GM13977 (cell line): ENCODE results near the gene ERC1.
A peak's percentile ranks its signal among the peaks of the same experiment; 100 is the strongest.

Experiments
- DNase-seq: peaks from one replicate; pipeline ENCODE4 v3.0.0; 2012; ENCODE audit warnings: low spot score
- in situ Hi-C: fragments of 300-500 bp; cut with MboI; formaldehyde crosslinking; loops from one replicate; pipeline ENCODE4 v1.12.0; 2022; ENCODE audit warnings: low sequenced_read_pairs, low pct_unique_long_range_greater_than_20kb, mixed read lengths, inconsistent platforms; ENCODE audit not compliant: unreplicated experiment
- TF ChIP-seq, protein P1 (sequence below): IDR thresholded peaks from 2 replicates; pipeline ENCODE4 v1.5.1; 2012; ENCODE audit warnings: mild to moderate bottlenecking, control low read depth; ENCODE audit not compliant: insufficient read depth; ENCODE audit errors: extremely low read depth, missing control alignments

Gene ERC1

GRCh38 chr12:1529228-1529861, 538.3 kb downstream of the ERC1 start:
- no peak for DNase-seq
- TF ChIP-seq, protein P1, sequence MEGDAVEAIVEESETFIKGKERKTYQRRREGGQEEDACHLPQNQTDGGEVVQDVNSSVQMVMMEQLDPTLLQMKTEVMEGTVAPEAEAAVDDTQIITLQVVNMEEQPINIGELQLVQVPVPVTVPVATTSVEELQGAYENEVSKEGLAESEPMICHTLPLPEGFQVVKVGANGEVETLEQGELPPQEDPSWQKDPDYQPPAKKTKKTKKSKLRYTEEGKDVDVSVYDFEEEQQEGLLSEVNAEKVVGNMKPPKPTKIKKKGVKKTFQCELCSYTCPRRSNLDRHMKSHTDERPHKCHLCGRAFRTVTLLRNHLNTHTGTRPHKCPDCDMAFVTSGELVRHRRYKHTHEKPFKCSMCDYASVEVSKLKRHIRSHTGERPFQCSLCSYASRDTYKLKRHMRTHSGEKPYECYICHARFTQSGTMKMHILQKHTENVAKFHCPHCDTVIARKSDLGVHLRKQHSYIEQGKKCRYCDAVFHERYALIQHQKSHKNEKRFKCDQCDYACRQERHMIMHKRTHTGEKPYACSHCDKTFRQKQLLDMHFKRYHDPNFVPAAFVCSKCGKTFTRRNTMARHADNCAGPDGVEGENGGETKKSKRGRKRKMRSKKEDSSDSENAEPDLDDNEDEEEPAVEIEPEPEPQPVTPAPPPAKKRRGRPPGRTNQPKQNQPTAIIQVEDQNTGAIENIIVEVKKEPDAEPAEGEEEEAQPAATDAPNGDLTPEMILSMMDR, result no peak
- in situ Hi-C loops, result no loop called here

DNA sequence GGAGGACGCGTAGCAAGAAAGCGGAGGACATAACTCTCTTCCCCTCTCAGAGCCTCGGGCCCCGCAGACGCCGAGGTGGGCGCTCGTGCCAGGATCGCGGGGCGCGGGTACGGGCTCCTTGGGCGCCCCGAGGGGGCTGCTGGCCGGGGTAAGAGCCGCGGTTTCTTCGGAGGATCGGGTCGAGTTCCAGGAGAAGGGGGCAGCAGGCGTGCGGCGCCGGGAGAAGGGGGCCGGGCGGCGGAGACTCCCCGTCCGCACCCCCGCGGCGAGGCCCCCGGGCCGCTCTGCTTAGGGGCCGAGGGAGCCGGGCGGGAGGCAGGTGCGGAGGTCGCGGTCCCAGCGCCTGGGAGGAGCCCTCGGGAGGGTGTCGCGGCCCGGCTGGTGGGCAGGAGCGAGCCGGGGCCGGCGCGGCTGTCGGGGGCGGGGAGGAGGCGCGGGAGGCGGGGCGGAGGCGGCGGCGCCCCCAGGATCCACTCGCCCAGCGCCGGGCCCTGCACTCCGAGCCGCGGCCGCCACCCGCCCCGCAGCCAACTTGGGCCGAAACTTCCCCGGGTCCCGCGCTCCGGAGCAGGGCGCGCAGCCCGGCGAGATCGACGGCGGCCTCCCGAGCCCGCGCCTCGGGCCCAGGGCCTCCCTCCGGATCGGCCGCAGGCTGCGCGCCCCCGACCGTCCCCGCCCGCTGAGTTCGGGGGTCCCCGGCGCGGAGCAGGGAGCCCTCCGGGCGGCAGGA, 539.0 kb downstream of the ERC1 start:
- in situ Hi-C loops, result no loop called here
- TF ChIP-seq, protein P1, result no peak
- peak; percentile 77 for DNase-seq

- in situ Hi-C loops, result no loop called here
- DNase-seq, result peak; percentile 62
- TF ChIP-seq, protein P1, result no peak
Observed at GRCh38 chr12:1530592-1531152, 539.6 kb downstream of the ERC1 start.

DNA sequence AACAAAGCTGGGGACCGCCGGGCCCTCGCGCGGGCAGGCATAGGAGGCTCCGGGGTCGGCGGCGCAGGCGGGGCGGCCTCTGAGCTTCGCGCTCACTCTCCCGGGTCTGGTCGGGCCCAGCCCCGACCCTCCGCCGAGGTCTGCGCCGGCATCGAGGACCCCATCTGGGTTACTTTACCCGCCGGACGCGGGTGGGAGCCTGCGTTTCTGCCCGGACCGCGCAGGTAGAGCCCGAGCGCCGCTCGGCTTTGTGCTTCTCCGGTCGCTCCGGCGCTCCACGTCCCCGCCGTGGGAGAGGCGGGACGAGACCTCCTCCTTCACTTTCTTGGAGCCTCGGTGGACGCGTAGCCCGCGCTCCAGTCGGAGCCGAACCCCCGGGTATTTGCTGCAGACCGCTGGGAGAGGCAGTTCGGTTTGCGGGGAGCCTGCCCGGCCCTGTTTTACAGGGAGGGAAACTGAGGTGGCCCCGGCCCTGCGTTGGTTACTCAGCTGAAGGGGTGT, 540.2 kb downstream of the ERC1 start:
- in situ Hi-C loops, result no loop called here
- no peak for DNase-seq
- TF ChIP-seq, protein P1, result no peak

GRCh38 chr12:1531654-1532374, 540.8 kb downstream of the ERC1 start:
- TF ChIP-seq, protein P1, result no peak
- peak; percentile 63 for DNase-seq
- in situ Hi-C loops, result no loop called here
